SKM-1 treated with dmso at 0.1 percent for 144 hours (cell line): ENCODE data around the gene DSG1.
"Not testable (repeated sequence)": the region's sequence is repeated elsewhere in the genome, so short reads cannot be mapped to it uniquely, and the experiment has no call there.

Source experiments
- DNase-seq: peaks from one replicate; lab custom pipeline; 2025; ENCODE audit not compliant: unreplicated experiment; lab: John Stamatoyannopoulos, UW

DSG1 gene

GRCh38 chr18:31317860-31318259, at the start of gene DSG1:
DSG1 (plus strand) TSS chr18:31318160; CDS start chr18:31318301, 141 bp downstream.
- no peak for DNase-seq

- DNase-seq = no peak
These were observed 49.0 kb upstream of the DSG1 start for GRCh38 chr18:31268985-31269406.

- no peak for DNase-seq
These were observed 48.4 kb upstream of the DSG1 start for GRCh38 chr18:31269566-31269965.

- no peak for DNase-seq
These were observed 47.4 kb upstream of the DSG1 start for GRCh38 chr18:31270578-31270977.

GRCh38 chr18:31273812-31274527, 44.0 kb upstream of the DSG1 start:
- DNase-seq = no peak

- no peak for DNase-seq
These were observed 43.0 kb upstream of the DSG1 start for GRCh38 chr18:31274931-31275330.

GRCh38 chr18:31275722-31276463, 42.1 kb upstream of the DSG1 start:
- peak; percentile 80 for DNase-seq

GRCh38 chr18:31278609-31279071, 39.3 kb upstream of the DSG1 start:
- no peak for DNase-seq

- no peak for DNase-seq
These were observed 37.5 kb upstream of the DSG1 start for GRCh38 chr18:31280502-31280901.

- DNase-seq = no peak
These were observed 36.5 kb upstream of the DSG1 start for GRCh38 chr18:31281437-31281836.

- not testable (repeated sequence) for DNase-seq
These were observed 28.5 kb upstream of the DSG1 start for GRCh38 chr18:31289446-31289845.

GRCh38 chr18:31291688-31292087, 26.3 kb upstream of the DSG1 start:
- DNase-seq = no peak

GRCh38 chr18:31294199-31294747, 23.7 kb upstream of the DSG1 start:
- DNase-seq = no peak

- DNase-seq = no peak
These were observed 20.7 kb upstream of the DSG1 start for GRCh38 chr18:31297248-31297647.

GRCh38 chr18:31301201-31301655, 16.7 kb upstream of the DSG1 start:
- DNase-seq = no peak

- no peak for DNase-seq
These were observed 15.0 kb upstream of the DSG1 start for GRCh38 chr18:31302991-31303390.

- no peak for DNase-seq
These were observed 14.2 kb upstream of the DSG1 start for GRCh38 chr18:31303771-31304170.

- DNase-seq = no peak
These were observed 8.8 kb upstream of the DSG1 start for GRCh38 chr18:31309115-31309514.

GRCh38 chr18:31316974-31317373, 986 bp upstream of the DSG1 start:
- DNase-seq = no peak

GRCh38 chr18:31321719-31322118, 3.8 kb downstream of the DSG1 start:
- DNase-seq = no peak

- DNase-seq = no peak
These were observed 7.1 kb downstream of the DSG1 start for GRCh38 chr18:31325051-31325450.
